Measurements from ENCODE around the gene GPR62.
"Not testable (repeated sequence)": the region's sequence is repeated elsewhere in the genome, so short reads cannot be mapped to it uniquely, and the experiment has no call there.

Gene GPR62, protein sequence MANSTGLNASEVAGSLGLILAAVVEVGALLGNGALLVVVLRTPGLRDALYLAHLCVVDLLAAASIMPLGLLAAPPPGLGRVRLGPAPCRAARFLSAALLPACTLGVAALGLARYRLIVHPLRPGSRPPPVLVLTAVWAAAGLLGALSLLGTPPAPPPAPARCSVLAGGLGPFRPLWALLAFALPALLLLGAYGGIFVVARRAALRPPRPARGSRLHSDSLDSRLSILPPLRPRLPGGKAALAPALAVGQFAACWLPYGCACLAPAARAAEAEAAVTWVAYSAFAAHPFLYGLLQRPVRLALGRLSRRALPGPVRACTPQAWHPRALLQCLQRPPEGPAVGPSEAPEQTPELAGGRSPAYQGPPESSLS

GRCh38 chr3:51955175-51955892, at the start of gene GPR62:
Gene GPR62, plus strand, starts transcription at chr3:51955381. Its CDS starts 272 bp downstream, at chr3:51955653.
- DNase-seq (ENCODE audit: low spot score), result peak; percentile 92

- DNase-seq (ENCODE audit: low spot score), result no peak
Measured at GRCh38 chr3:51908026-51908425, 47.2 kb upstream of the GPR62 start.

- DNase-seq (ENCODE audit: low spot score), result no peak
Measured at GRCh38 chr3:51916418-51916817, 38.8 kb upstream of the GPR62 start.

DNA sequence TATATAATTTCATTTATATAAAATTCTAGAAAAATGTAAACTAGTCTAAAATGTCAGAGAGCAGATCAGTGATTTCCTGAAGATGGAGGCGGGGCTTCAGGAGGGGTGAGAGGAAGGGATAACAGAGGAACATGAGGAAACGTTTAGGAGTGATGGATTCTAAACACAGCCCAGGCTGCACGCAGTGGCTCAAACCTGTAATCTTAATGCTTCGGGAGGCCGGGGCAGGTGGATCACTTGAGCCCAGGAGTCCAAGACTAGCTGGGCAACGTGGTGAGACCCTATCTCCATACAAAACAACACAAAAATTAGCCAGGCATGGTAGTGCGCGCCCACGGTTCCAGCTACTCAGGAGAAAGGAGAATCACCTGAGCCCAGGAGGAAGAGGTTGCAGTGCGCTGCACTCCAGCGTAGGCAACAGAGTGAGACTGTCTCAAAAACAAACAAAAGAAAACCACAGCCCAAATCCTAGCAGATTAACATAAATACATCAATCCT, 34.1 kb upstream of the GPR62 start:
- DNase-seq (ENCODE audit: low spot score), result no peak

- DNase-seq (ENCODE audit: low spot score), result no peak
Measured at GRCh38 chr3:51927061-51927977, 27.9 kb upstream of the GPR62 start.

GRCh38 chr3:51928438-51928837, 26.7 kb upstream of the GPR62 start:
- no peak for DNase-seq (ENCODE audit: low spot score)

- not testable (repeated sequence) for DNase-seq (ENCODE audit: low spot score)
Measured at GRCh38 chr3:51928981-51929380, 26.2 kb upstream of the GPR62 start.

DNA sequence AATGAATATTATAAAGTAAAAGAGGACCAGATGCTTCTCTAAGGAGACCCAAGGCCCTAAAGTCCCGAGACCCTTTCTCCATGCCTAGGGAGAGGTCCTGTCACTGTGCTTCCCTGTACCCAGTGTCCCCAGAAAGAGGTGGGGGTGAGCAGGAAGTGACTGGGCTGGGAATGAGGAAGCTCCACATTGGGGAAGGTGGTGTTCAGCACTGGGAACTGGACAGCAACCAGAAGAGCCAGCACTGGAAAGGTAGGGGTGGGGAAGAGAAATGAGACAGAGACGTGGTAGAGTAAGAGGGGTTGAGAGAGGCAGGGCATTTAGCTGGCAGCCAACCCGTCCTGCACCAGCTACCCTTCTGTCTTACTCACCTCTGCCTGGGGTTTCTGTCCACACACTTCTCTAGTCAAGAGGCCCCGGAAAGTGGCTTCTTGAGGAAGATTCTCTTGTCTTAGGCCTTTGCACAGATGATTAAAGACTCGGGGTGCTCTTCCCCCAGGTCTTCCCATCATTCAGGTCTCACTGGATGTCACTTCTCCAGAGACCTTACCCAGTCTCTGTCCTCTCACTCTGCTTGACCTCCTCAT, 25.7 kb upstream of the GPR62 start:
- DNase-seq (ENCODE audit: low spot score), result no peak

DNA sequence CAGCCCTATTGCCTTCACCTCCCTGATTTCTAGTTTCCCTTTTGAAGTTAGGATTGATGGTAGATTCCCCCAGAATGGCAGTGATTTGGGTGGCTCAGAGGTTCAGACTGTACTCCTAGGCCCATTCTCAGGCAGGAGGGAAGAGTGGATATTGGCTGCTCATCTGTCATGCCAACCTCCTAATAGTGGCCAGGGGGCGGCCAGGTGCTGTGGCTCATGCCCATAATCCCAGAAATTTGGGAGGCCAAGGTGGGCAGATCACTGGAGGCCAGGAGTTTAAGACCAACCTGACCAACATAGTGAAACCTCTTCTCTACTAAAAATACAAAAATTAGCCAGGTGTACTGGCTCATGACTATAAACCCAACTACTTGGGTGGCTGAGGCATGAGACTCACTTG, 24.7 kb upstream of the GPR62 start:
- no peak for DNase-seq (ENCODE audit: low spot score)

DNA sequence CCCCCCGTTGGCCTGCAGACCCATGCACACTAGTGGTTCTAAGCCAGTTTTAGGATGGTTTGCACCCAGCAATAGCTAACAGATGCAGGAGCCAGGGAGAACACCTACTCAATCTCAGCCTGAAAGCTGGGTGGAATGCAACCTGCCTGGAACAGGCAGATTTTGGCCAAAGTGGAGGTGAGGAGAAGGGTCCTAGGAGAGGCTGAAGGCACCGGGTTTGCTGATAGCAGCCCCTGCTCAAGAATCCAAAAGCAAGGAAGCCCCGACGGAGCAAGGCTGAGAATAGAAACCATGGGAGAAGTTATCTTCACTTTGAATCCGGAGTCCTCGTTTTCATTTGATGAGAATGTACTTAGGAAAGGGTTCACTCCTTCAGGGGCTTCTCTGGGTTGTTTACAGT, 23.4 kb upstream of the GPR62 start:
- DNase-seq (ENCODE audit: low spot score), result no peak

GRCh38 chr3:51932471-51933370, 22.5 kb upstream of the GPR62 start:
- DNase-seq (ENCODE audit: low spot score), result no peak

GRCh38 chr3:51933471-51934138, 21.6 kb upstream of the GPR62 start:
- no peak for DNase-seq (ENCODE audit: low spot score)

DNA sequence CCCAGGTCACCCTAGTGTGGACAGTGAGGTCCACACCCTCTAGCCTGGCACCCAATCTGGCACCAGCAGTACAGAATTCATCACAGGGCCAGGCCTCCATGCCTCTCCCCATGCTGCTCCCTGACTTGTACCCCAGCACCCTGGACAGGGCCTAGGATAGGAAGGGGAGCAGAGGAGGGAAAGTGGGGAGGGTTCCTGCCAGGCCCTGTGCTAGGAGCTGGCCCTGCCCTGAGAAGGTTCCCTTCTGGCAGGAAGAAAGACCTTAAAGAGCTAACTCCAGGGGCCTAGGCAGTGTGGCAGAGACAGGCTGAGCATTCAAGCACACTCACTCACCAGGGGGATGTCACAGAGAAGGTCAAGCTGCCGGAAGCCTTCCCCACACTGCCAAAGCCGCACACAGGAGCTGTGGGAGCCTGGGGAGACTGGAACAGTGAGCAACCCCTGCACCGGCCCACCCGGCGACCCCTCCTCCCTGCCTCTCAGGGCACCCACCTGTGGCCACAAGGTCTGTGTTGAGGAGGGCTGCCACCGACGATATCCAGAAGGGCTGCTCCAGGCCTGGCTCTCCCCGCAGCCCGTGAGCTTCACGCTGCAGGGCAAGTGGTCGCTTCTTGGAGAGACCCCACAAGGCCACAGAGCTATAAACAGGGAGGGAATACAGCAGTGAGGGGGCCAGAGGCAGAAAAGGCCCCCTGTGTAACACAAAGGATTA, 20.9 kb upstream of the GPR62 start:
- no peak for DNase-seq (ENCODE audit: low spot score)

- no peak for DNase-seq (ENCODE audit: low spot score)
Measured at GRCh38 chr3:51934991-51935885, 19.9 kb upstream of the GPR62 start.

DNA sequence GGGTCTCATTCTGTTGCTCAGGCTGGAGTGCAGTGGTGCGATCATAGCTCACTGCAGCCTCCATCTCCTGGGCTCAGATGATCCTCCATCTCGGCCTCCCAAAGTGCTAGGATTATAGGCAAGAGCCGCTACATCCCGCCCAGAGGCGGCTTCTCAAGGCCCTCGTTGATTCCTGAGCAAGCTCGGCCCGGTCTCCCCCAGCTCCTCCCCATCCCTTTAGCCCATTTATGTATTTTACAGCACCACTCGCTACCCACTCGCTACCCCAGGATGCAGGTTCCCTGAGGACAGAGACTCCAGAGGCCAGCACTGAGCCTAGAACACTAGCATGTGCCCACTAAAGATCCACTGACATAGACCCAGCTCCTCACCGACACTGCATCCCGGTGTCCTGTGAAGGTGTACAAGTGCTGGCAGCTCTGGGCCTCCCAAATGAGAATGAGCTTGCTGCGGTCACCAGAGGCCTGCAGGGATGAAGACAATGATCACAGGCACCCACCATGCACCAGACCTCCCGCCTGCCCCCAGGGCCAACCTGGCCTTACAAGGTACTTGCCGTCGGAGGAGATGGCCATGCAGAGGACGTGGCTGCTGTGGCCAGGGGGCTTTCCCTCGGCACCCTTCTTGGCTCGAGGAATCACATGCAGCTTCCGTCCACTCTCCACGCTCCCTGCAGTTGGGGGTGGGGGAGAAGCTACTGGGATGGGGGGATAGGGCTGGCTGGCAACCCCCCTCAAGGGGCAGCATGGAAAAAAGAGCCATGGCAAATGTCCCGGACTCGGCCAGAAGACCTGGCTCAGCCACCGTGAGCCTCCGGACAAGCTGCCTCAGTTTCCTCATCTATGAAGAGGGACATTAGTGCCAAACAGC, 19.1 kb upstream of the GPR62 start:
- no peak for DNase-seq (ENCODE audit: low spot score)

DNA sequence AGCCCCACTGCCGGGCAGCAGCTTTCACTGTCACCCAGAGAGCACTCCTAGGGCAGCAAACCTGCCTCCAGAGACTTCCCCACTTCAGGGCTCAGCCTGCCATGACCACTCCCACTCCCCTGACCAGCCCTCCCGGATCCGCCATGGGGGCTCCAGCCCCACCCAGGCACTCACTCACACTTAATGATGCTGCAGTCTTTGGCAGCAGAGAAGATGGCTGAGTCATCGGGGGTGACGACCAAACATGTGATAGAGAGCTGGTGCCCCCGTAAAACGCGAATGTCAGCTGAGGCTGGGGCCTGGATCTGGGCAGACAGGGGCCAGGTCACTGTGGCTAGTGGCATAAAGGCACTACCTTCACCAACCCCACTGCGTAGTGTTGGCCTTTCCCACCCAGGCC, 18.2 kb upstream of the GPR62 start:
- no peak for DNase-seq (ENCODE audit: low spot score)

- no peak for DNase-seq (ENCODE audit: low spot score)
Measured at GRCh38 chr3:51937611-51938450, 17.4 kb upstream of the GPR62 start.
